Pulmonary artery endothelial cell (primary cell): ENCODE measurements around the gene CARMIL1. TPM values are rescaled to one million over a fixed set of nuclear protein-coding genes. Genes with fewer than 3 reads are reported as not detected.
"Not testable (repeated sequence)": the region's sequence is repeated elsewhere in the genome, so short reads cannot be mapped to it uniquely, and the experiment has no call there.

ENCODE experiments used
- DNase-seq: peaks from one replicate; pipeline ENCODE4 v3.0.0-alpha.2; 2011; ENCODE audit warnings: low read depth, low spot score
- total RNA-seq: library from RNA; depleted of rRNA; stranded (reverse); fragments of >200 nt; gene quantifications from 2 replicates; pipeline ENCODE4 v1.2.3, GENCODE V29; 2014

Gene CARMIL1
- total RNA-seq, 1 donor from 2014 or later = 6.1 TPM

DNA sequence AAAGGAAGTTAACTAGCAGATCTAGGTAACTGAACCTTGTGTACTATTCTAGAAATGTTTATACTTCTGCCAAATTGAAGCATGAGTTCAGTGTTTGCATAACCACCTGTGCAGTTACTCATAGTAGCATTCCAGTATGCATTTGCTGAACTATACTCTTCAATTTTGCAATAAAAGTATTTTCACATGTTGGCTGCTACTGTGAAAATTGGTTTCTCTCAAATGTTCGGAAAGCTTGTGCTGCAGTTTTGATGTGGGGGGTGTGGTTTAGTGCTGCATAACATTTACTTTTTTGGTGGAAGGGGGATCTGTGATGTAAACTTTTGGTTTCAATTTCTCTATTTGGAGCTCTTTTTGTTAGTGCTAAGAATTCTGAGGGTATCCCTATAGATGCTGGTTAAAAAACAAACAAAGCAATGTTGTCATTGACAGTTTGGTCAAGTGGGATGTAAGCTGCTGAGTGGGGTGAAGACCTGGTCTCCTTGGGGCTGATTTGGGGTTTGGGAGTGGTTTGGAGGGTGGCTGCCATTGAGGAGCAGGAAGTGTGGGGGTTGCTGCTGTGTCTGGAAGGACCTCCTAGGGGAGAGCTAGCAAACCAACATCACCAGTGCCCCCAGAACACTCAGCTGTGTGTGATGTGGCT is 87.8 kb downstream of the CARMIL1 start:
- no peak for DNase-seq

DNA sequence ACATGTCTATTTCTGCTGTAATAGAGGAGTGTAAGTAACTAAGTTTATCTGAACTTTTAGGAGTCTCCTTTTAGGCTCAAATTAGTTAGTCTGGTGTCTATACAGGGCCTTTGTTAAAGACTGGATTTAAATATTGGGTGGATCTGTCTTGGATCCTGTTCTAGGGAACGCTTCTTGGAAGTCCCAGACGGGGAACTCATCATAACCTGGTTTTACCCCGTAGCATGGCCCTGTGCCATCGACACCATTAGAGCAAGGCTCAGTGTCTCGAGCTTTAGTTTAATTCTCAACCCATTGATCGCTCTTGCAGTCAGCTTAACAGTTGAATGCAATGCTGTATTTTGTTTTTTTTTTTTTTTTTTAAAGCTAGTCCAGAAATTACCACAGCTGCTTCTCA is 89.9 kb downstream of the CARMIL1 start:
- DNase-seq = no peak

DNA sequence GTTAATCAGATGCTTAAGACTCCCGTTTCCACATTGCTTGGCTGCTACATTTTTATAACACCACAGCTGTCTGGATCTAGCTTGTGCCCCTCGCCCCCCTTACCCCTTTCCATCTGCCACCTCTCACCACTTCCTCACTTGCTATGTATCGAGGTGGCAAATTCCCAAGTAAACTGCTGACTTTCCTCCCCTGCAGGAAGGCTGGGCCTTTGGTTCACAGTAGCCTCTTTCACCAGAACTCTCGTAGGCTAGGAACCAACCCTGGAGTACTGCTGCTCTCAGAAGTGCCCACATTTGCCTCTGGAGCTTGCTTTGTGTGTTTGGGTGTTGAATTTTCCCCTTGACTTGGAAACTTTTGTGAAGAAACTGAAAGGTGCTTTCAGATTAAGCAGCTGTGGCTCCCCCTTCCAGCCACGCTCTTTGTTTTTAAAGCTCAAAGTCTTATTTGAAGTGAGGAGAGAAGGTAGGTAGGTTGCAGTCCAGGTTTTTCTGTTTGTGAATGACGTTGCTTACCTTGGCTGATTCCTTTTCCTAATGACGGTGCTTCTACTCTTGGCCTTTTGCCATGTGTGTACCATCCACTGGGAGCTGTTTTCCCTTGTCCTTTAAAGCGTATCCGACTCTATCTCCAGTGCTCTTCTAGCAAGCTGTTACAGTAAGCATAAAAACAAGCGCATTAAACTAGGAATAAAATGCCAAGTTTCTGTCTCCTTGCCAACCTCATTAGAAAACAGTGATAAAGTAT is 90.4 kb downstream of the CARMIL1 start:
- no peak for DNase-seq

DNA sequence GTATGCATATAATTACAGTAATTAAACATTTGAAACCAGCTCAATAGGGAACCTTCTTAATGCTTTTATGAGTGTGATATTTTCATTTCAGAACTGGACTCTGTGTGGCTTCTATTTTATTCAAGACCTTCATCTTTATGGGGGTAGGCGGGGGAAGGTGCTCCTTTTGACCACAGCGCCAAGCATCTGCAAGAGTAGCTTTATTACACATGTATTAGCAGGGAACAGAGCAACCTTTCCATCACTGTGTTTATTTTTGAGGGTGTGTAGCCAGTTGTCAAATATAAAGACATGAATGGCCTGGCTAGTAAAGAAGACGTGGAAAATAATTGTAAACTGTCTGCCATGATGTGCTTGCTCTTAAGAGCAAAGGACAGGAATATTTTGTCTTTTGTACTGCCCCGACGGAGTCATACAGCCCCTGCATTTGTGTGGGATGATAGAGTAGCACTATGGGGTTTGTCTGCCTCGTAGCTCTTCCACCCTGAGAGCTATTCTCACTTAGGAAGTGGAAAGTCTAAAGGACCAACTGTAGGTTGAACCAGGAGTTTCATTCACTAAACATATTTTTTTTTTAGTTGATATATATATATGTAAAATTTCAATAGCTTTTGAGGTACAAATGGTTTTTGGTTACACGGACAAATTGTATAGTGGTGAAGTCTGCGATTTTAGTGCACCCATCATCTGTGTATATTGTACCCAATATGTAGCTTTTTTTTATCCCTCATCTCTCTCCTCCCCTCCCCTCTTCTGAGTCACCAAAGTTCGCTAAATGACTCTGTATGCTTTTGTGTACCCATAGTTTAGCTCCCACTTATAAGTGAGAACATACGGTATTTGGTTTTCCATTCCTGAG is 91.2 kb downstream of the CARMIL1 start:
- DNase-seq = no peak

DNA sequence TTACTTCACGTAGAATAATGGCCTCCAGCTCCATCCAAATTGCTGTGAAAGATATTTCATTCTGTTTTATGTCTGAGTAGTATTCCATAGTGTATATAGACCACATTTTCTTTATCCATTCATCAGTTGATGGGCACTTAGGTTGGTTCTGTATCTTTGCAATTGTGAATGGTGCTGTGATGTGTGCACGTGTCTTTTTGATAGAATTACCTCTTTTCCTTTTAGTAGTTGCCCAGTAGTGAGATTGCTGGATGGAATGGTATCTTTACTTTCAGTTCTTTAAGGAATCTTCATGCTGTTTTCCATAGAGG is 91.8 kb downstream of the CARMIL1 start:
- no peak for DNase-seq

DNA sequence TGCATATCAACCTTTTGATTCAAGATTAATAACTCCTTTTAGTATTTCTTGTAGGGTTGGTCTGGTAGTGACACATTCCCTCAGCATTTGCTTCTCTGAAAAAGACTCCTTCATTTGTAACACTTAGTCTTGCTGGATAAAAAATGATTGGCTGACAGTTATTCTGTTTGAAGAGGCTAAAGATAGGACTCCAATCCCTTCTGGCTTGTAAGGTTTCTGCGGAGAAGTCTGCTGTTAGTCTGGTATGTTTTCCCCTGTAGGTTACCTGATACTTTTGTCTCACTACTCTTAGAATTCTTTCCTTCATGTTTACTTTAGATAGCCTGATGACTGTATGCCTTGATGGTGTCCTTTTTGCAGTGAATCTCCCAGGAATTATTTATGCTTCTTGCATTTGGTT is 96.0 kb downstream of the CARMIL1 start:
- no peak for DNase-seq

DNA sequence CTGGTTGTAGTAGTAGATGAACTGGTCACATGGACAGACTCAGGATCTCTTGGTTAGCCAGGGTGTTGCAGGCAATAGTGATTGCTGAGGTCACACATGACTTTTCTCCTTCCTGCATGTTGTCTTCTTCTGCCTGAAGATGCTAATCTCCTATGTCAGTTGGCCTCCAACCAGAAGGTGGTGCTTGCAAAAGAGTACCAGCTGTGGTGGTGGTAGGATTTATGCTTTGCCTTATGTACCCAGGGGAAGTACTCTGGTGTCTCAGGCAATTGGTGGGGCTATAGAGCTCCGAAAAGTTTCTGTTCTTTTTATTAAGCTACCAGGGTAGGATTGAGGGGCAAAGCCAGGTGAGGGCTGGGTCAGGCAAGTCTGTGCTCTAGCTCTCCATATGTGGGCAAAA is 98.5 kb downstream of the CARMIL1 start:
- no peak for DNase-seq

DNA sequence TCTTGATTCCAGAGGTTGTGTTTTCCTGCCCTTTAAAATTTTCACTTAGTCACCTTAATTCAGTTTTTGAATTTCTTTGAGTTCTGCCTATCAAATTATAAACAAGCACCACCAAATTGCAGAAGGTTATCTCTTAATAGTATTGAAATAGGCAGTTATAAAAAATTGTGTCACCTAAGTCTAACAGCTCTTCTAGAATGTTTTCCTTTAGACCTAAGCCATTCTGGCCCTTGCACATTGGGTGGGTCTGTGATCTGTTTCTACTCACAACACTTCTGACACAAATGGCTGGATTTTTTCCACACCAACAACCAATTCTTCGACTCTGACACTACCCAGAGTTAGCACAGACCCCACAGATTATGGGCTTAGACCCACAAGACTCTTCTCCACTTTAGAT is 101.9 kb downstream of the CARMIL1 start:
- DNase-seq = no peak

DNA sequence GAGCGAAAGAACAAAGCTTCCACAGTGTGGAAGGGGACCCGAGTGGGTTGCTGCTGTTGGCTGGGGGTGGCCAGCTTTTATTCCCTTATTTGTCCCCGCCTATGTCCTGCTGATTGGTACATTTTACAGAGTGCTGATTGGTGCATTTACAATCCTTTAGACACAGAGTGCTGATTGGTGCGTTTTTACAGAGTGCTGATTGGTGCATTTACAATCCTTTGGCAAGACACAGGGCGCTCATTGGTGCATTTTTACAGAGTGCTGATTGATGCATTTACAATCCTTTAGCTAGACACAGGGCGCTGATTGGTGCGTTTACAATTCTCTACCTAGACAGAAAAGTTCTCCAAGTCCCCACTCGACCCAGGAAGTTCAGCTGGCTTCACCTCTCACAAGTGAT is 103.3 kb downstream of the CARMIL1 start:
- not testable (repeated sequence) for DNase-seq

DNA sequence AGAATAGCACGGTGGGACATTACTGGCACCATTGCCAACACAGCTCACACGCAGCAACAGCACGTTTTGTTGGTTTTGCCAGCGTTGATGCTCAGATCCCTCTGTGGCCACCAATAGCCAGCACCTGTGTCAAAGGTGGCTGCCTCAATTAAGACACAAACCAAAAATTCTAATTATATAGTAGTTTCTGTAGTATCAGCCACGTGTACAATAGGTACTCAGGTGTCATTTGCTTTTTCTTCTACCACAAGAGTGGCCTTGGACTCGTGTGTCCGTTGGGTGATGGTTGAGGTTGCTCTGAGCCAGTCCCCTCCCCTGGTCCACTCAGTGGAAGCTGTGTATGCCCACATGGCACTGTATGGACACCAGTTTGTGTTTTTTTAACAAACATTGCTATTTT is 105.1 kb downstream of the CARMIL1 start:
- no peak for DNase-seq

DNA sequence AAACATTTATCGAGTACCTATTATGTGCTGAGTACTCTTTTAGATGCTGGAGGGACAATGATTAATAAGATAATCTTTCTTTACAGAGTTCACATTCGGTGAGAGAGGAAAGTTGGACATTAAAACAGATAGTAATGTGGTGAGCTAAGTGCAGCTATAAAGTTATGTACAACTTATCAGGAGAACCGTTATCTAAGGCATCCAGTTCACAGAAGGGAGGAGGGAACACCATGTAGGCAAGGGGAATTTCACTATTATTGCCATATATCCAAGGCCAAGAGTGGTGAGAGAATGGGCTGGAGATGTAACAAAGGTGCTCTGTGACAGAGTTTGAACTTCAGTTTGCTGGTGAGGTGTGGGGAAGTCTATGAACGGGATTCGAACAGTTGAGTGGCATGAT is 105.8 kb downstream of the CARMIL1 start:
- no peak for DNase-seq

DNA sequence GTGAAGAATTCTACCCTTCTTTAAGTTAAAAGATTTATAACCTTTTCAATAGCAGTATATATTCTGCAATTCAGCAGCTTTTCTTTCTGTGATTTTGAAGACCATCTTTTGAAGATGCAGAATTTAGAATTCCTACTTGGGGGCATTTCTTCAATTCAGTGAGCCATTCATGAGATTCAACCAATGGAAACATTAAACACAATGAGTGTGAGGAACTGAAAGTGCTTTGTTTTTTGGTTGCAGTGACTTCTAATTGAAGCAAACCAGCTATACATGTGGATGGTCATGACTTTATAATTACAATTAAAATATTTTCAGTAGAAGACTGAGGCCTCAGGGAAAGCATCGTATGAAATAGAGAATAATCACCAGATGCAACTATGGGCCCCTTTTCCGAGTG is 108.3 kb downstream of the CARMIL1 start:
- DNase-seq = no peak

DNA sequence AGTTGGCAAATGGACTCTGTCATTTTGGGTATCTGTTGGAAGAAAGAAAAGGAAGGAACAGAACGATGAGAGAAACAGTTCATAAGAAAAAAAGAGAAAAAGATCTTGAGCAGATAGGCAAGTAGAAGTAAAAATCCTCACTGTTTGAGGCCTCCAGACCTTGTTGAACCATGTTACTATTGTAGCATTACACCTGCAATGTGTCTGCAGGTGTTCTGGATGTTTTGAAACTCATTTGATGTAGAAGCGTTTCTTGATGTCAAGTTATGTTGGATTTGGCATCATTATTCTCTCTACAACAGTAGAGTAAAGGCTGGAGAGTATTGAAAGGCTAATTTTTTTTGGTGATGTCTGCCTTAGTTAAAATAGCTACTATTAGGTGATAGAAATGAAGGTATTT is 108.7 kb downstream of the CARMIL1 start:
- DNase-seq = no peak

DNA sequence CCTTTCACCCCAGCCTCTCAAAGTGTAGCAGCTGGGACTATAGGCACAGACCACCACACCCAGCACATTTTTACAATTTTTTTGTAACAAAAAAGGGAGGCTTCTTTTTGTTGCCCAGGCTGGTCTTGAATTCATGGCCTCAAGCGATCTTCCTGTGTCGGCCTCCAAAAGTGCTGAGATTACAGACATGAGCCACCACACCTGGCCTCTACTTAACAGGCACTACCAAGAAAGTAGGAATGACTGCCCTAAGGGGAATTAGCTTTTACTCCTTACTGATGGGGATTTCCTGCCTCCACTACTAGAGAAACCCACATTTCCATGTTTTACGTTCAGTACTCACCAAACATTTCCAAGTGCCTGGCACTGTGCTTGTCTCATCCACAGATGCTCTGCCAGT is 109.6 kb downstream of the CARMIL1 start:
- no peak for DNase-seq

DNA sequence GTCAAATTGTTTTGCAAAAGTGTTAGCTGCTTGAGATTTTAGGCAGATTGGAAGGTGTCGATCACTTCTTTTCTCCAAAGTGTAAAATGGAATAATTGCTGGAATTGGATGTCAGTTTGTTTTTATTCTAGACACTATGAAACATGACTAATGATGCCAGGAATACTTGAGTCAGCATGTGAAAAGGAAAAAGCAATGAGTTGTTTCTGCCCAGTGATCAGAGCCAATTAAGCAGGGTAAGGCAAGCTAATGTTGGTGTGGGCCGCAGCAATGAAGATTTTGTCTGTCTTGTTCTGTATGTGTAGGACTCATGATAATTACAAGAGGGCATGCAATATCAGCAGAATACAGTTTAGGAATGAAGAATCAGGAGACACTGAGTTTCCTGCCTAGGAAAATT is 110.3 kb downstream of the CARMIL1 start:
- peak; percentile 47 for DNase-seq

DNA sequence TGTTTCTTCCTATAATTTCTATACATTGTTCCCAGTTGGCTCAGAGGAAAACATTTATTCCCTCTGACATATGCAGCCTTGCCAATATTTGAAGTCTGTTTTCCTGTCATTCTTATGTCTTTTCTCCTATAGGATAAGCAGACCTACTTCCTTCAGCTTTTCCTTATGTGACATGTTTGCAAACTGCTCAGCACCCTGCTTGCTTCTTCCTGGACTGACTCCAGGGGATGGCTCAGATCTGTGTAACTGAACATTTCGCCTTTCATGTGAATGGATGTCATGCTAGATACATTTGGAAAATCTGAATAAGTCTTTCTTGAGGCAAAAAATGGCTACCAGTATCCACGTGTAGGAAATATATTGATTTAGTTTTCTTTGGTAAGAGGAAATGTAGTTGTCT is 113.2 kb downstream of the CARMIL1 start:
- no peak for DNase-seq

DNA sequence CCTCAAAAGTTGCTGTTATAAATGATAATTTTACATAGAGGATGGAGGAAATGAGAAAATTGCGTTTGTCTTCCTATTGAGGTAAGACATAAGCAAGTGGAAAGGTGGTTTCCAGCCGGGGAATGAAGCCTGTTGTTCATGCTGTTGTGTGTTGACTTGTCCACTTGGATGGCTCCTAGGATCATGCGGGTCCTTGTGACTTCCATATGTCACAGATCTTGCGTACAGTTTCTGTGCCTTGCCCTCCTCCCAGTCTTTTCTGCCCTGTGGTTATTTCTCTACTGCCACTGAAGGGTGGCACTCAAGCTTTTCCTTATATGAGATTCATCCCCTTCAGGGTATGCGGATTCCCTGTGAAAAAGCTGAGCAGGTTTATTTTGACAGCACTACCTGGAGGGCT is 116.6 kb downstream of the CARMIL1 start:
- no peak for DNase-seq

DNA sequence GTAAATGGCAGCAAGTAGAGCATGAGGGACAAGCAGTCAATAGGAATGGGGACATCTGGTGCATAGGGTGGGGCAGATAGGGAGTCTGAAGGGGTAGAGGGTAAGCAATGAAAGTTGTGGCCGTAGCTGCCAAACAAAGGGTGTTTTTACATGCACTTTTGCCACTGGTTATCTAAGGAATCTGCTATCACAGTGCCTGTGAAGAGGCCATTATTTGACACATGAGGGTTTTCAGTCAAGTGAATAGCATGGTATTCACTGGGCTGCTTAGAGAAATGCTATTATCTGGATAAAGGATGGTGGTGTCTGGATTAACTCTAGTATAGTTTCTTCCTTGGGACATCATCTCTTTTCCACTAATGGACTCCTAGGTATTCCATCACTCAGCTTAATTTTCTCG is 118.2 kb downstream of the CARMIL1 start:
- DNase-seq = no peak

DNA sequence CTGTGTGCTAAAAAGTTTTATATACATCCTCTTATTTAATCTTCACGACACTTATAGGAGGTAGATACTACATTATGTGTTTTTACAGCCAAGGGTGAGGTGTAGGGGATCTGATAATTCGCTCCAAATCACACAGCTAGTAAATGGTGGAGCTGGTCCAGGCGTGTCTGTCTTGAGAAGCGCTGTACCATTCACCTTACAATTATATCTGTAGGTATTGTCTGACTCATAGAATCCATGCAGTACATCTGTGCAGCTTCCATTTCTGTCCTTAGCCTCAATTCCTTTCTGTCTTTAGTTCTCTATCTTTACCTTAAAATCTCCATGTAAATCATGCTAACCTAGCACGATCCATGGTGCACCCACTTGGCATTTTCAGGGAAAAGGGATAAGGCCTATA is 120.7 kb downstream of the CARMIL1 start:
- no peak for DNase-seq

DNA sequence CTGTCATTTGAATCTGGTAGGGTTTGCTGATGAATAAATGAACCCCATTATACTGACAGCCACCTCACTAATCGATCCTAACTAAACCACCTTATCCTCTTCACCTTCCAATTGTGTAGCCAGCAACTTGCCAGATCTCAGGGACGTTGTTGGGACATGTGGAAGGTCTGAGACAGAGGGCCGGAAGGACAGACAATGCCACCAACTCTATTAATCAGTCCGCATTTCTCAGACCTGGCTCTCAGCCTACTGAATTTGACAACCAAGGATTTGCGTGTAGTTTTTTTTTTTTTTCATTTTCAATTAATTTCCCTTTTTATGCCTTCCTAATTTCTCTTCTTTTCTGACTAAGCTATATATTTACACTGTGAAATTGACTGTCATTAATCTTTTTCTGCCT is 122.5 kb downstream of the CARMIL1 start:
- DNase-seq = no peak

DNA sequence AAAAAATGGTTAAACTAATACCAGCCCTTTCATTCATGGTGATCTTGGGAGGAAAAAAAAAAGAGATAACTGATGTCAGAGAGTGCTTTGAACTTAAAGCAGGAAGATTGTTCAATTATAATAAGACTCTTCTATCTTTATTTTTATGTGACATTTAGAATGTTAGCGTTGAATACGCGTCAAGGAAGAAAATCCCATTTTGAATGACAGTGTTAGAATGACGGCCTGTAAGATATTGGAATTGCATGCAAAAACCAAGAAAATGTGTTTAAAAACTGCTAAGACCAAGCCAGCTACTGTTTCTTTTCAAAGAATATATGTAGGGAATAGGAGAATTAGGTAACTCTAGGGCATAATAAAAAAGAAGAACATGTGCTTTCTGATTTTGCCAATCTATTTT is 123.0 kb downstream of the CARMIL1 start:
- DNase-seq = no peak

DNA sequence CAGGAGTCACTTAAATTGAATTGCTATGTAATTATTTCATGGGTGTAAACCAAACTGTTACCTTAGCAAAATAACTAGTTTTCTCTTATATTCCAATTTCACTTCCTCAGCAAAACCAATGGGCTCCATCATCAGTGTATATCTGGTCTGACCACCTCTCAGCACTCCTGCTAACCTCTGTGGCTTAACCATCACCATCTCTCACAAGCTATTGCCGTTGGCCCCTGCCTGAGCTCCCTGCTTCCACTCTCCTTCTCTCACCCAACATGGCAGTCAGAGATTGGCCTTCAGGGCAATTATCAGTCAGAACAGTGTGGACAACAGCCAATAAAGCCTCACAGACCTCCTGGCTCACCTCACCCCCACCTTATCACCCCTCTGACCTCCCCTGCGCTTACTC is 124.0 kb downstream of the CARMIL1 start:
- no peak for DNase-seq

DNA sequence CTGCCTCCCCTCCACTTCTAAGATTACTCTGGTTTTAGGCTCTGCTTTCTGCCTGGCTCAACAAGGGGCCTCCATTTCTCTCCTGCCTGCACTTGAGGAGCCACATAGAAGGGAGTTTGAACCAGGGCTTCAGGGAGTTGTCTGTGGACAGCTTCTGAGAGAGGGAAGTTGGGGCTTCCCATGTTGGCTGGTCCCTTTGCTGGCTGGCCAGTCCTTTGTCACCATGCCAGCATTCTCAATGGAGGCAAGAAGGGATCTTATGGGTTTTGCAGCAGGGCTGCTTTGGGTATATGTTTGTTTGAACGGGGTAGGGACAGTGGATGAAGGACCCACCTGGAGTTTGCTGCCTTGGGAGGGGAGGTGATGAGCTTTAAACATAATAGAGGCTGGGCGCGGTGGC is 124.9 kb downstream of the CARMIL1 start:
- DNase-seq = no peak
